CD4-positive, alpha-beta memory T cell (primary cell): ENCODE measurements around the gene SCN5A. TPM values are rescaled to one million over a fixed set of nuclear protein-coding genes. Genes with fewer than 3 reads are reported as not detected.

Experiments
- CTCF ChIA-PET: fragments of 350-600 bp; sonication (Branson Sonifier 250); formaldehyde crosslinking; loops from one replicate; lab custom pipeline; 2021; ENCODE audit warnings: inconsistent platforms; ENCODE audit not compliant: partially characterized antibody; lab: Charles Lee
- POLR2A ChIA-PET: fragments of 350-600 bp; sonication (Branson Sonifier 250); formaldehyde crosslinking; loops from one replicate; lab custom pipeline; 2021; ENCODE audit not compliant: partially characterized antibody; lab: Charles Lee
- DNase-seq, 5 donors: peaks; one replicate each; pipeline versions ENCODE4 v3.0.0 to v3.0.0-alpha.2; 2020 to 2022; ENCODE audit warnings: mixed read lengths in 1 of 5
- H3K27ac ChIP-seq: one replicate; pipeline ENCODE4 v1.7.0; 2013; ENCODE audit warnings: low read depth, low read length
- H3K27me3 ChIP-seq: 2 replicates; pipeline ENCODE4 v1.7.0; 2013; ENCODE audit warnings: mild to moderate bottlenecking, low read length, moderate library complexity; ENCODE audit not compliant: insufficient read depth
- H3K36me3 ChIP-seq: 2 replicates; pipeline ENCODE4 v1.7.0; 2013; ENCODE audit warnings: mild to moderate bottlenecking, low read length, moderate library complexity; ENCODE audit not compliant: insufficient read depth
- H3K4me1 ChIP-seq: 2 replicates; pipeline ENCODE4 v1.7.0; 2013; ENCODE audit warnings: mild to moderate bottlenecking, low read length, moderate library complexity; ENCODE audit not compliant: insufficient read depth
- H3K4me3 ChIP-seq, 2 donors: one replicate each; pipeline ENCODE4 v1.7.0; 2013; ENCODE audit warnings: low read length in 2 of 2, mild to moderate bottlenecking in 1 of 2
- H3K9me3 ChIP-seq, 2 donors: one replicate each; pipeline ENCODE4 v1.7.0; 2013; ENCODE audit warnings: low read length in 2 of 2, control low read depth in 1 of 2; ENCODE audit not compliant: control insufficient read depth in 1 of 2
- H3K27ac Mint-ChIP-seq, 7 donors: one replicate each; pipeline ENCODE4 v1.8.0; 2020 to 2021; ENCODE audit warnings: mixed read lengths in 7 of 7, mild to moderate bottlenecking in 6 of 7, inconsistent platforms in 3 of 7, moderate library complexity in 3 of 7
- H3K27me3 Mint-ChIP-seq, 2 donors: one replicate each; pipeline ENCODE4 v1.8.0; 2020 to 2021; ENCODE audit warnings: mixed read lengths in 2 of 2
- H3K36me3 Mint-ChIP-seq, 2 donors: one replicate each; pipeline ENCODE4 v1.8.0; 2020 to 2021; ENCODE audit warnings: mixed read lengths in 2 of 2, inconsistent platforms in 1 of 2, mild to moderate bottlenecking in 1 of 2
- H3K4me1 Mint-ChIP-seq, 4 donors: one replicate each; pipeline ENCODE4 v1.8.0; 2020 to 2021; ENCODE audit warnings: mixed read lengths in 4 of 4, mild to moderate bottlenecking in 1 of 4
- H3K4me3 Mint-ChIP-seq, 8 donors: one replicate each; pipeline ENCODE4 v1.8.0; 2020 to 2021; ENCODE audit warnings: mixed read lengths in 8 of 8, mild to moderate bottlenecking in 7 of 8, moderate library complexity in 6 of 8, inconsistent platforms in 3 of 8
- H3K9me3 Mint-ChIP-seq, 8 donors: one replicate each; pipeline ENCODE4 v1.8.0; 2020 to 2021; ENCODE audit warnings: mixed read lengths in 8 of 8, mild to moderate bottlenecking in 5 of 8, inconsistent platforms in 3 of 8, moderate library complexity in 1 of 8
- intact Hi-C: fragments of 100-400 bp; cut with micrococcal nuclease; formaldehyde crosslinking; loops from one replicate; pipeline ENCODE4 v1.15.1; 2023
- polyA plus RNA-seq, 2 donors: library from polyadenylated mRNA; unstranded; fragments of 300-500 nt; fragmentation: Illumina TruSeq; gene quantifications; one replicate each; pipeline ENCODE4 v1.2.3, GENCODE V29; 2021
- total RNA-seq, 2 experiments: library from RNA; stranded (reverse); gene quantifications; one replicate each; pipeline ENCODE4 v1.2.3, GENCODE V29; 2021

SCN5A gene
- total and polyA plus RNA-seq, 4 experiments from 2014 or later = 0.12 to 0.47 TPM; not detected in 2

- ChIA-PET CTCF (interaction anchor here (0.6 to 9.3 kb wide), 53 partner anchors 9 to 1537 kb away, joined by 3 to 196 read pairs (median 5); partner anchors contain the start of genes DLEC1, EXOG and XYLB), POLR2A (interaction anchor here (0.6 to 2.3 kb wide), 5 partner anchors 17 to 129 kb away, joined by 3 to 13 read pairs (median 3); partner anchors contain the start of gene EXOG)
- Mint-ChIP-seq H3K36me3 (peaks cover 26 to 39% of the 10 kb centered on the region in 2 donors), H3K4me1 (peaks cover 27 to 36% (median 33%) of the 10 kb centered on the region in 4 donors), H3K9me3 (no peaks in the 10 kb centered on the region), H3K4me3 (peak overlapping the region in 3 of 8 donors; percentile 3 to 75 (median 41)), H3K27ac (peak overlapping the region in 6 of 7 donors; percentile 43 to 87 (median 62)), H3K27me3 (no peaks in the 10 kb centered on the region)
- no peak overlapping the region for H3K4me3 ChIP-seq
- intact Hi-C loops = loop anchor here (1.0 kb wide), 3 partner anchors 25 to 134 kb away; partner anchors contain the start of gene EXOG
- H3K4me1 ChIP-seq = peaks cover 31% of the 10 kb centered on the region
- peak; percentile 54 to 63 (median 61) for DNase-seq
- no peaks in the 10 kb centered on the region for H3K27me3 ChIP-seq
- no peak overlapping the region for H3K27ac ChIP-seq
- H3K9me3 ChIP-seq = no peaks in the 10 kb centered on the region
- H3K36me3 ChIP-seq = peaks cover 6% of the 10 kb centered on the region
These were observed 128.0 kb downstream of the SCN5A start for GRCh38 chr3:38521391-38521987.

GRCh38 chr3:38519651-38520050 is 129.8 kb downstream of the SCN5A start:
- Histone ChIP-seq H3K36me3 (no peaks in the 10 kb centered on the region), H3K27ac (peak overlapping the region; percentile 34), H3K9me3 (no peaks in the 10 kb centered on the region), H3K4me3 (no peak overlapping the region), H3K27me3 (no peaks in the 10 kb centered on the region), H3K4me1 (peaks cover 31% of the 10 kb centered on the region)
- H3K27ac Mint-ChIP-seq = peak overlapping the region; percentile 65 to 90 (median 86)
- H3K4me1 Mint-ChIP-seq = peaks cover 27 to 36% (median 33%) of the 10 kb centered on the region in 4 donors
- CTCF ChIA-PET = interaction anchor here (0.8 to 9.3 kb wide), 17 partner anchors 9 to 772 kb away, joined by 3 to 196 read pairs (median 15); partner anchors contain the start of genes DLEC1, EXOG and XYLB
- POLR2A ChIA-PET = interaction anchor here (1.0 to 2.3 kb wide), 6 partner anchors 10 to 355 kb away, joined by 3 to 13 read pairs (median 4); partner anchors contain the start of gene EXOG
- H3K4me3 Mint-ChIP-seq = peak overlapping the region in 7 of 8 donors; percentile 60 to 79 (median 67)
- intact Hi-C loops = no loop called here
- peak; percentile 58 to 65 (median 62) for DNase-seq
- no peaks in the 10 kb centered on the region for H3K9me3 Mint-ChIP-seq
- H3K36me3 Mint-ChIP-seq = peaks cover 21 to 32% of the 10 kb centered on the region in 2 donors
- no peaks in the 10 kb centered on the region for H3K27me3 Mint-ChIP-seq

- H3K9me3 Mint-ChIP-seq = no peaks in the 10 kb centered on the region
These were observed 130.5 kb downstream of the SCN5A start for GRCh38 chr3:38519000-38519399.

GRCh38 chr3:38516669-38517068 is 132.8 kb downstream of the SCN5A start:
- H3K36me3 ChIP-seq = no peaks in the 10 kb centered on the region
- no peak for DNase-seq
- no peaks in the 10 kb centered on the region for H3K27me3 Mint-ChIP-seq
- POLR2A ChIA-PET = no interaction called here
- no peaks in the 10 kb centered on the region for H3K9me3 Mint-ChIP-seq
- no peak overlapping the region for H3K27ac ChIP-seq
- peaks cover 27 to 34% (median 32%) of the 10 kb centered on the region in 4 donors for H3K4me1 Mint-ChIP-seq
- CTCF ChIA-PET = interaction anchor here (1.5 to 1.8 kb wide), 2 partner anchors 20 to 483 kb away, joined by 3 to 6 read pairs; partner anchors contain the start of gene EXOG
- no peak overlapping the region for H3K4me3 ChIP-seq
- H3K36me3 Mint-ChIP-seq = peaks cover 19 to 28% of the 10 kb centered on the region in 2 donors
- intact Hi-C loops = no loop called here
- H3K4me1 ChIP-seq = peaks cover 31% of the 10 kb centered on the region
- no peak overlapping the region for H3K4me3 Mint-ChIP-seq
- no peak overlapping the region for H3K27ac Mint-ChIP-seq
- no peaks in the 10 kb centered on the region for H3K27me3 ChIP-seq
- H3K9me3 ChIP-seq = no peaks in the 10 kb centered on the region

More at GRCh38 chr3:38519000-38519399, 130.5 kb downstream of the SCN5A start:
- Histone ChIP-seq H3K9me3 (no peaks in the 10 kb centered on the region), H3K4me1 (peaks cover 31% of the 10 kb centered on the region), H3K27ac (peak overlapping the region; percentile 24), H3K27me3 (no peaks in the 10 kb centered on the region), H3K4me3 (no peak overlapping the region), H3K36me3 (no peaks in the 10 kb centered on the region)
- Mint-ChIP-seq H3K4me1 (peaks cover 27 to 36% (median 33%) of the 10 kb centered on the region in 4 donors), H3K36me3 (peaks cover 19 to 30% of the 10 kb centered on the region in 2 donors), H3K27ac (peak overlapping the region; percentile 65 to 90 (median 86)), H3K4me3 (peak overlapping the region in 4 of 8 donors; percentile 9 to 63 (median 28)), H3K27me3 (no peaks in the 10 kb centered on the region)
- ChIA-PET CTCF (interaction anchor here (0.8 to 9.3 kb wide), 8 partner anchors 10 to 172 kb away, joined by 3 to 196 read pairs (median 18); partner anchors contain the start of genes EXOG and XYLB), POLR2A (interaction anchor here (1.0 to 2.3 kb wide), 5 partner anchors 9 to 354 kb away, joined by 3 to 7 read pairs (median 3); partner anchors contain the start of gene EXOG)
- no peak for DNase-seq
- intact Hi-C loops = no loop called here

- no peaks in the 10 kb centered on the region for H3K27me3 Mint-ChIP-seq
These were observed 134.1 kb downstream of the SCN5A start for GRCh38 chr3:38515367-38515766.

DNA sequence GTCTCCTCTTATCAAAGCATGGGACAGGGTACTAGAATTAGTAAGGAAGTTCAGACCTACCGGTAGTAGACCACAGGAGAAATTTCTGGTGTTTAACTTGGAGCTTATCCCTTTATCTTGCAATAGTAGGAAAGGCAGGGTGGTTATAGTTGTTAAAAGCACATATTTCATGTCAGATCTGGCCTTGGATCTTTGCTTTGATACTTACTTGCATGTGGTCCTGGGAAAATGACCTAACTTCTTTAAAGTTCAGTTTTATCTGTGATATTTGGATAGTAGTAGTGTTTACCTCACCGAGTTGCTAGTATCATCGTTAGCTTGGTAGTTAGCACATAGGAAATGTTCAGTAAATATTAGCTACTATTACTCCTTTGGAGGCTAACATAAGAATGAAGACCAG is 137.9 kb downstream of the SCN5A start:
- Mint-ChIP-seq H3K9me3 (no peaks in the 10 kb centered on the region), H3K4me3 (no peak overlapping the region)
- intact Hi-C loops = no loop called here

More at GRCh38 chr3:38515367-38515766, 134.1 kb downstream of the SCN5A start:
- intact Hi-C loops = no loop called here
- H3K27me3 ChIP-seq = no peaks in the 10 kb centered on the region
- no peak overlapping the region for H3K27ac ChIP-seq
- DNase-seq = no peak
- Mint-ChIP-seq H3K9me3 (no peaks in the 10 kb centered on the region), H3K36me3 (peaks cover 23 to 28% of the 10 kb centered on the region in 2 donors), H3K4me3 (no peak overlapping the region), H3K27ac (no peak overlapping the region), H3K4me1 (peaks cover 18 to 22% (median 21%) of the 10 kb centered on the region in 4 donors)
- POLR2A ChIA-PET = interaction anchor here (1.6 kb wide), 1 partner anchor 19 kb away, joined by 4 read pairs; no protein-coding TSS in a partner anchor
- H3K36me3 ChIP-seq = no peaks in the 10 kb centered on the region
- CTCF ChIA-PET = interaction anchor here (0.8 to 1.3 kb wide), 2 partner anchors 137 to 169 kb away, joined by 3 to 5 read pairs; partner anchors contain the start of gene XYLB
- no peaks in the 10 kb centered on the region for H3K9me3 ChIP-seq
- peaks cover 21% of the 10 kb centered on the region for H3K4me1 ChIP-seq
- H3K4me3 ChIP-seq = no peak overlapping the region

More for the DNA sequence above, 137.9 kb downstream of the SCN5A start:
- Histone ChIP-seq H3K4me3 (no peak overlapping the region), H3K27me3 (no peaks in the 10 kb centered on the region), H3K9me3 (no peaks in the 10 kb centered on the region), H3K4me1 (no peaks in the 10 kb centered on the region), H3K36me3 (peaks cover 5% of the 10 kb centered on the region), H3K27ac (no peak overlapping the region)
- H3K4me1 Mint-ChIP-seq = peaks cover 0 to under 1% (median 0%) of the 10 kb centered on the region in 4 donors
- ChIA-PET POLR2A (interaction anchor here (1.1 kb wide), 1 partner anchor 137 kb away, joined by 3 read pairs; the partner anchor contains the start of gene SCN5A), CTCF (interaction anchor here (3.5 kb wide), 1 partner anchor 10 kb away, joined by 45 read pairs; no protein-coding TSS in a partner anchor)
- H3K27me3 Mint-ChIP-seq = no peaks in the 10 kb centered on the region
- H3K27ac Mint-ChIP-seq = peak overlapping the region in 2 of 7 donors; percentile 2 to 6
- H3K36me3 Mint-ChIP-seq = peaks cover 34 to 42% of the 10 kb centered on the region in 2 donors
- no peak for DNase-seq
